ENCODE results near the gene METTL3.
"Not testable (repeated sequence)": the region's sequence is repeated elsewhere in the genome, so short reads cannot be mapped to it uniquely, and the experiment has no call there.

Gene METTL3

DNA sequence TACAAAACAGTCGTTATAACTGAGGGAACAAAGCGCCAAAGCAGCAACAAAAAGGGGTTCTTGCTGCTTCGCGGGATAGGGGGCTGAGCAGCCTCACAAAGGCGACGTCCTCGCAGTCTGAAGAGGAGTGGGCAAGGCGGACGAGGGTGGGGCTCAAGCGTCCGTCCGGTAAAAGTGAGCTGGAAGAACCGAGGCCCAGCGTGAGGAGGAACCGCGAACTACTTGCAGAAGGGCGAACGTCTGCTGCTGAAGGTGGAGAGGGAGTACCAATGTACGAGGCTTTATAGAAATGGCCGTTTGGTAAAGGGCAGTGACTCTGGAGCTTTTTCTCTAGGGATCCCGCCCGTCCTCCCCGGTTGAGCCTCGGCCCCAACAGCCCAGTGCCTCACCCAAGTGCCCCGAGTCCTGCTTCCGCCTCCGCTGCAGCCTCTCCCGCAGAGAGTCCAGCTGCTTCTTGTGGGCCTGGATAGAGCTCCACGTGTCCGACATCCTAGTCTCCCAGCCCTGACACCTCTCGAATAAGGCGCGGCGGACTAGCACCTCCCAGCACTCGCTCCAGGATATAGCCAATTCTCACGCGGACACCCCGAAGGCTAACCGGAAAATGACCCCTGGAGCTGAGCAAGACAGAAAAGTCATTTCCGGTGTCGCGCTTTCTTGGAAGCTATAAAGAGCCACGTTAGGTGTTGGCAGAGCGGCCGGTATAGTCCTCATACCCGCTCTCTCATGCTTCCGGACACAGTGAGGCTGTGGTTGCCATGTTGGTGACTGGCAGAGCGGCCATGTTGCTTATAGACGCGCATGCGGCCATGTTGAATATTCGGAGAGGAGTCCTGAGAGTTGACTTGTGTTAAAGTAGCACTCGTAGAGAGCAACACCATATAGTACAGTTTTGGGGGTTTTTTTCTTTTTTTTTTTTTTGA lies at the start of gene METTL3:
METTL3 (minus strand) TSS at position 606 of the 923 bp plus-strand sequence; CDS start at position 489, 117 bp downstream.
- peak; percentile 92 for DNase-seq

DNA sequence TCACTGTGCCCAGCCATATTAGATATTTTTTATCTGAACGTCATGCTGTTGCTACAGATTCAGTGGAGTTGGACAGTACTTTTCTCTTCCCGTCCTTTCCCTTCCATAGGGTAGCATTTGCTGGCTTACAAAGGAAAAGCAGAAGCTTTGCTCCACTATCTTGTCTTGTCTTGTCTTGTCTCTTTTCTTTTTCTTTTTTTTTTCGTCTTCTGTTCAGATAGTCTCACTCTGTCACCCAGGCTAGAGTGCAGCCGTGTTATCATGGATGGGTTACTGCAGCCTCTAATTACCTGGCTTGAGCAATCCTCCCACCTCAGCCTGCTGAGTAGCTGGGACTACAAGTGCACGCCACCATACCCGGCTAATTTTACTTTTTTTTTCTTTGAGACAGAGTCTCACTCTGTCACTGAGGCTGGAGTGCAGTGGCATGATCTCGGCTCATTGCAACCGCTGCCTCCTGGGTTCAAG lies 47.6 kb upstream of the METTL3 start:
- no peak for DNase-seq

DNA sequence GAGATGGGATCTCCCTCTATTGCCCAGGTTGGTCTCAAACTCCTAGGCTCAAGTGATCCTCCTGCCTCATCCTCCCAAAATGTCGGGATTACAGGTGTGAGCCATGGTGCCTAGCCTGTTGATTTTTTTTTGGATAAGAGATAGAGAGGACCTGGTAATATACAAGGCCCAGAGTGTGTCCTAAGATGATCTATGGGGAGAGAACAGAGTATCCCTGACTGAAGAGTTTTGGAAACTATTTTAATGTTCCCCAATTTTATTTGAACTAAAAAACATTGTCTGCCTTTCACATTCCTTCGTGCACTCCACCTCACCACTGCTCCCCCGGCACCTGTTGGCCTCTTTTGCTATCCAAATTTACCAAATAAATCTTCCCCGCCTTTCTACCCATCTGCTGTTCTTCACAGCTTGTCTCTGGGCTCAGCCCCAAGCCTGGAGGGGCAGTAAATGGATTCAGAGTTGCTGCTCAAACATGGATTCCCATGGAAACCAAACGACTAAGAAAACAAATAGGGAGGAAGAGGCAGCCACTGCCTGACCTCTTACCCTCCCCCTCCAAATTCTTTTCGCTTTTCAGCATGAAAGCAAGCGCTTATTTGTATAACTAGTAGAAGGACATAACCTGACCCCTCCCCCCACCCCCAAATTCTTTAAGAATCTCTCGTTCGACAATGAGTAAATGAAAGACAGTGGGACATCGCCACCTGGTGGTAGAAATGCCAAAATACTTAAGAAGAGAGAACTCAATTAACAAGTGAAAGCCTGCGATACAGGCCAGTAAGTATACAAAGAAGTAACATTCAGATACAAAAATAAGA lies 46.2 kb upstream of the METTL3 start:
- DNase-seq, result peak; percentile 70

DNA sequence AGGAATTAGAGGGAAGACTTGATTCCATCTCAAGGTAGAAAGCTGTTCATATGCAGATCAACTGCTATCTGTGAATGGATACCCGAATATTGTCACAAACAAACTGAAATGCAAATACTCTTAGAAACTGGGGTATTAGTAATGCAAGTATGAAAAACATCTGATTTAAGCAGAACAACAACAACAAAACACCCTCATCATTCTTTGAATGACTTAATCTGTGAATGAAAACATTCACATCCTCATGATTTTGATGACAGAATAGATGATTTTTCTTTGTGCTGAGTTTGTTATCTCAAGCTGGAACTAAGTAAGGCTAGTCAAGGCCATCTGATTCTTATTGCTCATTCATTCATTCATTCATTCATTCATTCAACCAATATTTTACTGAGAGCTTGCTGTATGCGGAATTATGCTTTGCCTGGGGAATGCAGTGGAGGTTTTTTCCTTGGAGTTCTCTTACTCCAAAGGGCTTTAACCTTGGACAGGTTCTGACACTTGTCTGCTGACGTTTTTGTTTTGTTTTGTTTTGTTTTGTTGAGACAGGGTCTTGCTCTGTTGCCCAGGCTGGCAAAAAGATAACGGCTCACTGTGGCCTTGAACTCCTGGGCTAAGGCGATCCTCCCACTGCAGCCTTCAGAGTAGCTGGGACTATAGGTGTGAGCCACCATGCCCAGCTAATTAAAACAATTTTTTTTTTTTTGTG lies 45.4 kb upstream of the METTL3 start:
- DNase-seq, result no peak

DNA sequence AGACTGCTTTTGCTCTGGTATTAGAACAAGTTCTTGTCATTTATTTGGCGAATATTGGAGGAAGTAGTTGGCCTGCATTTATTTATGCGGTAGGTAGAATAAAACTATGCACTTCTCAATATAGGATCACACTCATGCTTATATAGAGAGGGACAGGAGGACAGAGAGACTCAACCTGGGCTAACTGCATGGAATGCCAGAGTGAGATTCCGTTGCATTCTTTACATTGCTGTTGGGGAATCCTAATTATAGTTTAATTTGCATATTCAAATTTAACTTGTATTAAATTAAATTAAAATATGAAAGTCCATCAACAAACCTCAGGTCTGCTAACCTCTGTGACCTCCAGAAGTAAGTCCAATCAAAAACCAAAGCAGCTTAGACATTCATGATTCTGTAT lies 42.1 kb upstream of the METTL3 start:
- no peak for DNase-seq

DNA sequence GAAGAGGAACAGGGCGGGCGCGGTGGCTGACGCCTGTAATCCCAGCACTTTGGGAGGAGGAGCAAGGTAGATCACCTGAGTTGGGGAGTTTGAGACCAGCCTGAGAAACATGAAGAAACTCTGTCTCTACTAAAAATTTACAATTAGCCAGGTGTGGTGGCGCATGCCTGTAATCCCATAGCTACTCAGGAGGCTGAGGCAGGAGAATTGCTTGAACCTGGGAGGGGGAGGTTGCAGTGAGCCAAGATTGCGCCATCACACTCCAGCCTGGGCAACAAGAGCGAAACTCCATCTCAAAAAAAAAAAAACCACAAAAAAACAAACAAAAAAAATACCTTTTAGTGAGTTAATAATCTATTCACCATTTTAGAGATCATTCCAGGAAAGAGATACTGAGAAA lies 33.4 kb upstream of the METTL3 start:
- DNase-seq, result not testable (repeated sequence)

DNA sequence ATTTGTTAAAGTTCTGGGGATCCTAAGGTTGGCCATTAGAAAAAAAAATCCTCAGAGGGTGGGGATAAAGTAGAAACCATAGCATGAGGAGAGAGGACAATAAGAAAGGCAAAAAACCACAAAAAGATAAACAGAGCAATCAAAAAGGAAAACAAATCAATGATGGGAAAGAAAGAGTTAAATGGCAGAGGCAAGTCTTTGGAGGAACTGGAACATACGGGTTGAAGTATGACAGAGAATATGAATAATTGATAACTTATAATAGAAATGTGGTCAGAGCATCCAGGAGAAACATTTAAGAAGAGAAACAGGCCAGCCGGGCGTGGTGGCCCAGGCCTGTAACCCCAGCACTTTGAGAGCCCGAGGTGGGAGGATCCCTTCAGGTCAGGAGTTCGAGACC lies 32.8 kb upstream of the METTL3 start:
- no peak for DNase-seq

DNA sequence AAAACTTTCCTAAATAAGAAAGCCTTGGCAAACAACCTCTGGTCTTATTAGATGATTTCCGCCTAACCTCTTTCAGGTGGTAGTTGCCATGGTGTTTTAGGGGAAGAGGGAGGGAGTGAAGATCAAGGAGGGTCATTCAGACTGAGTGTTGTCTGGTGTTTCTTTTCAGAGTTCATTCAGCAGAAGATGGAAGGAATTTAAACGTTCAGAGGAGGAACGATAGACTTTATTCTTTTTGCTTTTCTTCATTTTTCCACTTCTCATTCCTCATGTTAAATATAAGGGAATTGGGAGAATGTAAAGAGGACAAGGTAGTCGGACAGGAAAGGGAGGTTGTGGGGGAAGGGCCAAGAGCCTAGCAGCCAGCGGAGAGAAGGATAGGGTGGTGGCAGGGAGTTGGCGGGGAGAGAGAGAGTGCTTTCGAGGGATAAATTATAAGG lies 32.4 kb upstream of the METTL3 start:
- no peak for DNase-seq

DNA sequence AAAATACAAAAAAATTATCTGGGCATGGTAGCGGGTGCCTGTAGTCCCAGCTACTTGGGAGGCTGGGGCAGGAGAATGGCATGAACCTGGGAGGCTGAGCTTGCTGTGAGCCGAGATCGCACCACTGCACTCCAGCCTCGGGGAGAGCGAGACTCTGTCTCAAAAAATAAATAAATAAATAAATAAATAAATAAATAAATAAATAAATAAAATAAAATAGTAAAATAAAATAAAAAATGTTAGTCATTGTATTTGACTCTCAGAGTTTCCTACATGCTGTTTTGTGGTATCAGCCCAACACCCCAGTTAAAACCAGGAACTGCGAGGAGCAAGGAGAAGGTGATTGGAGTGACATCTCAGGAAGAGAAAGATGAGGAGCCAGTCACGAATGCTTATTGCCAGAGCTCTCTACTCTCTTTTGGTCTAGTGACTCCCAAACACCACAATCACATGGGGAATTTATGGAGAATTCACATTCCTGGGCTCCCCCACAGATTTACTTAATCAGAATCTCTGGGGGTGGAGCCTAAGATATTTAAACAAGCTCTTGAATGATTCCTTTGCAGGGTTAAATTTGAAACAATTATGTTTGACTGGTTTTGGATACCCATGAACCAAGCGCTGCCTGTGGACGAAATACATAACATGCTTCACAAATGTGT lies 30.4 kb upstream of the METTL3 start:
- DNase-seq, result no peak

DNA sequence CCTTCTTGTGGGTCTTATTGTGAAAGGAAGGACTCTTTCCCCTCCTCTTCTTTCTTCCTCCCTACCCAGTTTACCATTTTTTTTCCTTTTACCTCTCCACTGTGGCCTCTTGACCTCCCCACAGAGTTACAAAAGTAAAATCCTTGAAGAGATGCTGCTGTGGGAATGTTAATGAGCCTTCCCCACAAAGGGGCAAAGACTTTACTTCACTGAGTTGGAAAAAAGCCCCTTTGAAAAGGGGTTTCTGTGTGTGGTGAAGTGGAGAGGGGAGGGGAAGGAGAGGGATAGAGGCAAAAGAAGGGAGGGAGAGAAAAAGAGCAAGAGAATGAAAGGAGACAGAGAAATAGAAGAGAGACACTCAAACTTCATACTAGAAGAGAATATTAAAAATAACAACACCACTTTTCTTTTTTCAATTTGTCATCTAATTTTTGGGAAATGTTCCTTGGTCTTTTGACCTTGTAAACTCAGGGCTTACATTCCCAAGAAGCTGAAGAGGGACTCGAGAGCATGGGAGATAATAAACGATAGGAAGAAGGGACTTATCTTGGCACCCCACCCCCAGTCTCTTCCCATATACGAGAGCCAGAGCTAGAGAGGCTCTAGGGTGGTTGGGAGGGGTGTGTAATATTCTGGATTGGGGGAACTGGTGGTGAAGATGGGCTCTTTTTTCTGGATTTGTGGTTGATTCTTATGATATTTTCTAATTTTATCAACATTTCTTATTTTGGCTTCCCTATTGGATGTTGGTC lies 28.2 kb upstream of the METTL3 start:
- no peak for DNase-seq

DNA sequence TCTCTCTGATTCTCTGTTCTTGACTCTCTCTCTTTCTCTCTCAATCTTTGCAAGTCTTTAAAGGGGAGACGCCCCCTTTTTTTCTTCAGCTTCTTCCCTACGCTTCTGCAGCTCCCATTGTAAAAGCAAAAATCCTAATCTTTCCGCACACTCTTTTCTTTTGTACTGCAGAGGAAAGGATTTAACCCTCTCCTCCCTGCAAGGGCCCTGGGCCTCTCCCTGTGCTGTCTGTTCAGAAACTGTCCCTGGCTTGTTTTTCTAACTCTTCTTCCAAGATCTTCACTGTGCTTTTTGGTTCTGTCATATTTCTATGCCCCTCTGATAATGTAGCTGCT lies 25.9 kb upstream of the METTL3 start:
- no peak for DNase-seq

DNA sequence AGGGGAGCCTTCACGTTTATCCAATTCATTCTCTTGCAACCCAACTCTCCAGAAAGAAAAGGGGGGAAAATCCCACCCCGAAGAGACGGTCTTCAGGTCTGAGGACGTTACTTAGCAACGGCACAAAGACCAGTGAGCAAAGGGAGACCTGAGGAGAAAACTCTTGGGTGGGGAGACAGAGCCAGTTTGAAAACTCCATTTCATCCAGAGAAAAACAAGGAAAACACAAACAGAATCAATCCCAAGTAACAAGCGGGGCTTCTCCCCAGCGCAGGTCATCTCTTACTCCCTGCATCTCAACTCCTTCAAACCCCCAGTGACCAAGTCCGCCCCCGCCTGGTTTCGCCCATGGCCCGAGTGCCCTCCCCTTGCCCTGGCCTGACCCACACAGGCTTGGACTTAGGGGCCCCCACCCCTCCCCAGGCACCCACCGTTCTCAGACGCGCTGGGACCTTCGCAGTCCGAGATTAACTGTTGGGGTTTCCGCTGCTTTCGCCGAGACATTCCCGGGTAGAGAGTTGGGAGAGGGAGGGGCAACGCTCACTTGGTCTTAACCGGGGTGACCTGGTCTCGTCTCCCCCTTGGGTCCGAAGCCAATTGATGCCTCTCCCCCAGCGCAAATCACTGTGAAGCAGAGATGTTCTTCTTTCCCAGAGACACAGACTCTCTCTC lies 25.4 kb upstream of the METTL3 start:
- DNase-seq, result no peak

DNA sequence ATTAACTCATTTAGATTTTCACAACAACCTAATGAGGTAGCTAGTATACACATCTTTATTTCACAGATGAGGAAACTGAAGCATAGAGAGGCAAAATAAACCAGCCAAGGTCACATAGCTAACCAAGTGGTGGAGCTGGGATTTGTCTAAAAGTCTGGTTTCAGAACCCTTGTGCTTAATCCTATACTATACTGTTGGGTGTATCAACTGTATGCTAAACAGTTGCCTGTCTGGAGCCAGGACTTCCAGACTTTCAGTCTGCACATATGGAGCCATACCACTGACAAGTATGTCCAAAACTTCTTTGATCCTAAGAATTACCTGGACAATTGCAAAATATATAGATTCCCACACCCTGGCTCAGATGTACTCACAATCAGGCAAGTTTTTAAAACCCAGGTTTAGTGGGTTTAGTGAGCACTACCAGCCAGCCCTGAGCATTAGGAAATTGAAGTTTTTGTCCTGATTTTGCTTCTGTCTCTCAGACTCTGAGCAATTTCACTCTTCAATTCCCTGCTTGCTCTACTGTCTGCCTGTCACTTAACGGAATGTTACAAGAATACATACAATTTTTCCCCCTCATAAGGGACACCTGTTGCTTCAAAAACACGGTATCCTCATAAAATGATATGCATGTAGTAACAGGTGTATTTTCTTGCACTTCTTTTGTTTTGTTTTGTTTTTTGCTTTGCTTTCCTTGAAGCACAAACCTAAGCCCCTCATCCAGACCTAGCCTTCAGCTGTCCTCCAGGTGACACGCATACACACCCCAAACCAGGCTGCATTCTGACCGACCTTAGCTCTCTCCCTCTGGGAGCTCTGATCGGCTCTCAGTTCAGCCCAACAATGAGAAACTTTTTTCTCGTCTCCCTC lies 24.6 kb upstream of the METTL3 start:
- DNase-seq, result no peak

DNA sequence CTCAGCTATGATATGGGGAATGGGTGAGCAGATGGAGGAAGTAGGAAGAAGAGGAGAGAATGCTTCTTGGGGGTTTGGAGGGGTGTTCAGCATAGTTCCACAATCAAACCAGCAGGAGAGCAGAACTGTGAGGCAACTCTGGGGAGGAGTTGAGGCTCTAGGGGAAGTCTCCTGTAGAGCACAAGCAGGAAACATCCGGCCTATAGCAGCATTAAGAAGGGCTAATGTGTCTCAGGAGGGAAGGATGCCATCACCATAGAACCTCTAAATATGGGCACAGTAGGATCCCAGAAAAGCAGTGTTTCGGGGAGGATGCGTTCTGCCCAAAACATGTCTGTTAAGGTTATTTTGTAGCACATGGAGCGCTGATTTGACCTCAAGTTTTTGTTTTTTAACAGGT lies 23.4 kb upstream of the METTL3 start:
- DNase-seq, result no peak

DNA sequence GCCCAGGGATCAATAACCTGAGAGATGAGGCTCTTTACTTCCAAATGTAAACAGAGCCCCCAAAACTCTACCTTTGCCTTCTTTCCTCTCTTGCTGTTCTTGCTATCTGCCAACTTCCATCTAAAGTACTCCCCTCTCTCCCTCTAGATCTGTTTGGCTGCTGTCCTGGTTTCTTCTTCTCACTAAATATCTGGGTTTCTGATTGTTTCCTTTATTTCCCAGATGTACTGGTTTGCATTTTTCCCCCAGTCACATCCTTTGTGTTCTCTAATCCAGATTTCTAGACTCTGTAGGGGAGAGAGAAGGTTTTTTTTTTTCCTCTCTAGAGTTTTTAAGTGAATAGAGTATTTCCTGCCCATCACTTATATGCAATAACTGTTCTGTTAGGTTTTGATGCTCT lies 22.2 kb upstream of the METTL3 start:
- DNase-seq, result no peak

DNA sequence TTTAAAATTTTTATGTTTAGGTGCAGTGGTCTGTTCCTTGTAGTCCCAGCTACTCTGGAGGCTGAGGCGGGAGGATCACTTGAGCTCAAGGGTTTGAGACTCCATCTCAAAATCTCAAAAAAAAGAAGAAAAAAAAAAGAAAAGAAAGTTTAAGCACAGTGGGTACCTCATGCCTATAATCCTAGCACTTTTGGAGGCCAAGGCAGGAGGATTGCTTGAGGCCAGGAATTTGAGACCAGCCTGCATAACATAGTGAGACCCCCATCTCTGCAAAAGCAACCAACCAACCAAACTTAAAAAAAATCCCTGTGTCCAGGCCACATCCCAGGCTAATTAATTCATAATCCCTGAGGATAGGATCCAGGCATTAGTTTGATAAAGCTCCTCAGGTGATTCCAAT lies 18.4 kb upstream of the METTL3 start:
- DNase-seq, result no peak

DNA sequence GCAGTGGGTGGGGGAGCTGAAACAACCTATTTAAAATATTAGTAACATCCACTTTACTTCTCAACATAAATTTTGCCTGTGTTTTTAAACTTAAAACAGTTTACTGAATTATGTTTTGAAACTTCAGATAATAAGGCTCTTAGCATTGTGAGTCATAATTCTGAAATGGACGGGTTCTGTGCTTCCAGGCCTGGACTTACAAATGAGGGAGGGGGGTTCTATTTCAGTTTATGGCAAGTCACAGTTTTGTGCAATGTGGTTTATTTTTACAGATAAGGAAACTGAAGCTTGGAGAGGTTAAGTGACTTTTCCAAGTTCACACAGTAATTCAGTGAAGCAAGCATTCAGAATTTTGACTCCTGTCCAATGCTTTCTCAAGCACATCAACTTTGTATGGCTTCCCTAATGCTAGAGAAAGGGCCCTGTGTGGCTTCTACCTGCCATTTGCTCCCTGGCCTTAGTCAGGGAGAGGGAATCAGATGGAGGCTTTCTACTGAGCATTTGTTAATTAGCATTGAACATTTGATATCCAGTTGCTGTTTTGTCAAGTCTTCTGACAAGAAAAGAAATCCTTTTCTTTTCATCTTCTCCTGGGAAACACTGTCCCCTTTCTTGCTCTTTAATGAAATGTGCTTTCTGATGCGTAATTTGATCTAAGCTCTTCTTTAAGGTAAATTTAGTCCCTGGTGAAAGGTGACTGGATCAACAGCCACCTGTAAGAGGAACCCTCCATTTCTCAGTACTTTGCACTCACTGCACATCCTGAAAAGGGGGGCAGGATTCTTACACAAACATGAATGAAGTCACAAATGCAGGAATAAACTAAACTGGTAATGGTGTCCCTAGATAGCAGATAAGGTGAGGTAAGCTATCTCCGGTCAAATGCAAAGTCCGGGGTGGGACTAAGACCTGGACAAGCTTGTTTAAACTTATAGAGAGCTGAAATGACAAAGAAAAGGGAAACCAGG lies 17.5 kb upstream of the METTL3 start:
- DNase-seq, result no peak

DNA sequence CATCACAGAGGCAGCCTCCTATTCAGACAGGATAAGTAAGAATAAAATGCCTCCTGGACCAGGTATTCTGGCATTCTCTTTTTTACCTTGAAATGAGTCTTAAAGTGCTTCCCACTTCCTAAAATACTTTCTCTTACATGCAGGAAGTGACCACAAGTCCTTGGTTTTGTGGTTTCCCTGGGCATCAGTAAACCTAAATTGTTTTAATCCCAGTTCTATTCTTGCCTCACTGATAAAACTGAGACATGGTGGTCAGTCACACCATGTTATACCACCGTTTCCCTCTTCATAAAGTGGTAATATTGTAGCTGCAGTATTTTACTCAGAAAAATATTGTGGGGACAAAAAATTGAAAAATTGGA lies 16.2 kb upstream of the METTL3 start:
- no peak for DNase-seq

DNA sequence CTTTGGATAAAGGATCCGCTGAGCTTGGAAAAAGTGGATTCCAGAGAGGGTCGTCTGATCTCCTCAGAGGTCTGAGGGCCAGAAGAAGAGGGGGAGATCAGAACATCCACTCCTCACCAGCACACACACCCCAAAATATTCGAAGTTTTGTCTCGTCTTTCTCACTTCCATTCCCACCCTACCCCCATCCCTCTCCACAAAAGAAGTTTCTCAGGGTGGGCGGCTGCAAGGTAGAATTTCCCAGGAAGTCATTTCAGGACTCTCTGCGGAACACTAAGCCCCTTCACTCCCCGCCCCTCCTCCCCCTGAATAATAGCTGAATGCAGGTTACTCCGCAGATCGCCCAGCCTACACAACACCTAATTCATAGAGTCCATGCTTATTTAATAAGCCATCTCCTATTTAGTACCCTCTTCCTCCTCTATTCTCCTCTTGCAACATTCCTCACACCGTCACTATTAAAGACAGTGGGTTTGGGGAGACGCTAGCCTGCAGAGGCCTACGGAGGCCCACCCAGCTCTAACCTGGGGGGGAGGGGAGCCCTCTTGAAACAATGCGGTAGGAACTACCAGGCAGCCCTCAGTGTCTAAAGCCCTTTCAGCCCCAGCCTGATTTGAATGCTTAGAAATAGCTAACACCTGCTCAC lies 15.7 kb upstream of the METTL3 start:
- no peak for DNase-seq

Measured in activated naive CD4-positive, alpha-beta T cell treated with anti-CD3 and anti-CD28 coated beads, Interleukin-2, amount 50 U/mL, for 16 hours (primary cell).